Tibial nerve (tissue), 4 donors: Measurements from ENCODE around the gene ABCG1.

Experiments used
- CTCF ChIP-seq, 5 experiments: fragments of 200-600 bp in 3 of 5; fragments of 450-650 bp in 2 of 5; sonication (generic) in 3 of 5; IDR thresholded peaks; one replicate each; pipeline ENCODE4 v1.5.1; 2016 to 2019; ENCODE audit warnings: antibody characterized with exemption in 5 of 5, mild to moderate bottlenecking in 3 of 5, moderate library complexity in 2 of 5
- EP300 ChIP-seq, 2 donors: sonication (generic); formaldehyde crosslinking; IDR thresholded peaks; one replicate each; pipeline ENCODE4 v1.6.1; 2017; ENCODE audit warnings: antibody characterized with exemption in 2 of 2, mild to moderate bottlenecking in 1 of 2
- POLR2A ChIP-seq, 2 donors: fragments of 450-650 bp; IDR thresholded peaks; one replicate each; pipeline ENCODE4 v1.6.1; 2017; ENCODE audit warnings: antibody characterized with exemption in 2 of 2, mild to moderate bottlenecking in 2 of 2, moderate library complexity in 2 of 2

GRCh38 chr21:42300045-42300583, 81.2 kb downstream of the ABCG1 start:
- TF ChIP-seq CTCF (IDR thresholded peaks at IDR 0.05), result no peak
- TF ChIP-seq POLR2A (IDR thresholded peaks at IDR 0.05), result no peak
- TF ChIP-seq EP300 (IDR thresholded peaks at IDR 0.05), result no peak
